ENCODE data around the gene PSME1.

GRCh38 chr14:24122416-24122815 is 13.6 kb upstream of the PSME1 start:
- TF ChIP-seq CTCF (IDR thresholded peaks at IDR 0.05; ENCODE audit: borderline replicate concordance, extremely low read depth, low read length, poor library complexity, severe bottlenecking) (no peak), EZH2 (IDR thresholded peaks at IDR 0.05; ENCODE audit: borderline replicate concordance, low read depth, low read length, severe bottlenecking) (no peak)
